Measurements from ENCODE around the gene CALHM5. TPM values are rescaled to one million over a fixed set of nuclear protein-coding genes. Genes with fewer than 3 reads are reported as not detected.
A peak's percentile ranks its signal among the peaks of the same experiment; 100 is the strongest.

Gene CALHM5
- total and polyA plus RNA-seq, 9 of the 15 experiments (the other 6 are each of a cell fraction or from before 2014, with no cell fraction given): under 0.01 to 0.05 (median 0.02) TPM; not detected in 2

- Histone ChIP-seq H4K20me1 (replicated peaks; ENCODE audit: control insufficient read depth, insufficient read depth, low read length) (no peaks in the 10 kb centered on the region), H3K79me2 (ENCODE audit: control insufficient read depth, insufficient read depth, low read length) (no peaks in the 10 kb centered on the region), H3K9me1 (ENCODE audit: control insufficient read depth, insufficient read depth, low read length) (no peaks in the 10 kb centered on the region), H3K9me3 (replicated peaks; ENCODE audit: control insufficient read depth, insufficient read depth, low read depth, low read length) (no peaks in the 10 kb centered on the region), H3K4me1 (replicated peaks in 1 of 2; ENCODE audit: control insufficient read depth in 2 of 2, insufficient read depth in 2 of 2, low read length in 2 of 2) (peaks cover 7 to 8% of the 10 kb centered on the region in 2 experiments; a peak in 3 of 5 replicates), H2AFZ (ENCODE audit: low read depth, low read length) (no peak overlapping the region), H3K27me3 (ENCODE audit: control insufficient read depth in 2 of 2, insufficient read depth in 2 of 2, low read length in 2 of 2) (peaks cover 0 to 6% of the 10 kb centered on the region in 2 experiments; a peak in 1 of 5 replicates), H3K9ac (ENCODE audit: insufficient read depth in 1 of 2, low read depth in 2 of 2, low read length in 2 of 2) (no peak overlapping the region), H3K4me2 (ENCODE audit: insufficient read depth, low read length) (no peak overlapping the region), H3K4me3 (no peak overlapping the region), H3K27ac (ENCODE audit: extremely low read depth, low read depth, low read length) (no peak overlapping the region), H3K36me3 (ENCODE audit: control insufficient read depth, insufficient read depth, low read length) (no peaks in the 10 kb centered on the region)
- intact Hi-C loops (cut with micrococcal nuclease) (no loop called here), in situ Hi-C loops (cut with MboI) (no loop called here)
- 56% methylated on average over 49 of the region's 84 CpGs for WGBS (ENCODE audit: insufficient coverage, low coverage, missing lambda C conversion rate)
- no TSS peak for BruUV-seq (replicated peaks)
- no peak for ATAC-seq
- POLR2A ChIA-PET: interaction anchor here (0.6 kb wide), 1 partner anchor 386 kb away, joined by 3 read pairs; no protein-coding TSS in a partner anchor
- no peak for FAIRE-seq
- DNase-seq (ENCODE audit: extremely low read depth in 1 of 4, low spot score in 3 of 4): no peak
- CTCF ChIA-PET (ENCODE audit: low intra/inter-chr PET ratio): no interaction called here
- TF ChIP-seq SMARCE1 (IDR thresholded peaks at IDR 0.05) (no peak), BHLHE40 (IDR thresholded peaks at IDR 0.05; ENCODE audit: low read length) (no peak), BMI1 (IDR thresholded peaks at IDR 0.05; ENCODE audit: low read length) (no peak), HNRNPLL (IDR thresholded peaks at IDR 0.05; ENCODE audit: low read depth, low read length, poor library complexity, severe bottlenecking) (peak; percentile 62), HIVEP1 (CRISPR knock-in tag; IDR thresholded peaks at IDR 0.05) (no peak), MAFF (IDR thresholded peaks at IDR 0.05; ENCODE audit: low read length) (no peak), ZNF407 (IDR thresholded peaks at IDR 0.05; ENCODE audit: low read depth) (no peak), ZBTB33 (CRISPR knock-in tag; IDR thresholded peaks at IDR 0.05) (peak; percentile 77), NR3C1 (CRISPR knock-in tag; IDR thresholded peaks at IDR 0.05) (no peak), FOXJ3 (CRISPR knock-in tag; IDR thresholded peaks at IDR 0.05) (no peak), ERF (CRISPR knock-in tag; IDR thresholded peaks at IDR 0.05) (no peak), ZNF589 (CRISPR knock-in tag; IDR thresholded peaks at IDR 0.05; ENCODE audit: low read depth) (no peak)
These were observed 49.2 kb upstream of the CALHM5 start for GRCh38 chr6:116461932-116462885.
